ENCODE results near the gene STOML2. TPM values are rescaled to one million over a fixed set of nuclear protein-coding genes. Genes with fewer than 3 reads are reported as not detected.
A peak's percentile ranks its signal among the peaks of the same experiment; 100 is the strongest.

STOML2 gene
- total RNA-seq, 4 donors from 2014 or later: 67.2 to 97.7 (median 93.7) TPM

DNA sequence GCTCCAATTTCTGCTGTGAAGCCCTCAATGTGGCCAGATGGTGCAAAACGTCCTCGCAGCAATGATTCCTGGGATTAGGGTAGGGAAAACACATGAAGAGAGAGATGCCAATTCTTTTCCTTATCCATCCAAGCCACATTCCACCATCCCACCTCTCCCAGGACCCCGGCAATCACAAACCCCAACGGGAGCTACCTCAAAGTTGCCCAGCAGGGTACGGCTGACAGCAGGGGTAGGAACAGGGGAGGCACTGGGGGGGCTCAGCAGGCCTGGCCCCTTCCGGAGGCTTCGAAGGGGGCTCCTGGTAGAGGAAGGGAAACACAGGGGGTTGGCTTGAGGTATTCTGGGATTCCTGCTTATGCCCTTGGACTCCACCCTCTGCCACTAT lies 3.4 kb upstream of the STOML2 start:
- DNase-seq (ENCODE audit: low spot score in 2 of 2): no peak
- Histone ChIP-seq H3K9me3 (no peaks in the 10 kb centered on the region), H3K27ac (no peak overlapping the region), H3K36me3 (peaks cover 0 to 55% (median 16%) of the 10 kb centered on the region in 3 donors), H3K27me3 (no peaks in the 10 kb centered on the region), H3K4me3 (no peak overlapping the region), H3K4me1 (peaks cover 0 to 47% (median 28%) of the 10 kb centered on the region in 4 donors)
- TF ChIP-seq, protein P1, sequence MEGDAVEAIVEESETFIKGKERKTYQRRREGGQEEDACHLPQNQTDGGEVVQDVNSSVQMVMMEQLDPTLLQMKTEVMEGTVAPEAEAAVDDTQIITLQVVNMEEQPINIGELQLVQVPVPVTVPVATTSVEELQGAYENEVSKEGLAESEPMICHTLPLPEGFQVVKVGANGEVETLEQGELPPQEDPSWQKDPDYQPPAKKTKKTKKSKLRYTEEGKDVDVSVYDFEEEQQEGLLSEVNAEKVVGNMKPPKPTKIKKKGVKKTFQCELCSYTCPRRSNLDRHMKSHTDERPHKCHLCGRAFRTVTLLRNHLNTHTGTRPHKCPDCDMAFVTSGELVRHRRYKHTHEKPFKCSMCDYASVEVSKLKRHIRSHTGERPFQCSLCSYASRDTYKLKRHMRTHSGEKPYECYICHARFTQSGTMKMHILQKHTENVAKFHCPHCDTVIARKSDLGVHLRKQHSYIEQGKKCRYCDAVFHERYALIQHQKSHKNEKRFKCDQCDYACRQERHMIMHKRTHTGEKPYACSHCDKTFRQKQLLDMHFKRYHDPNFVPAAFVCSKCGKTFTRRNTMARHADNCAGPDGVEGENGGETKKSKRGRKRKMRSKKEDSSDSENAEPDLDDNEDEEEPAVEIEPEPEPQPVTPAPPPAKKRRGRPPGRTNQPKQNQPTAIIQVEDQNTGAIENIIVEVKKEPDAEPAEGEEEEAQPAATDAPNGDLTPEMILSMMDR (IDR thresholded peaks at IDR 0.05): no peak
- TF ChIP-seq EP300 (IDR thresholded peaks at IDR 0.05) (no peak), POLR2A (IDR thresholded peaks at IDR 0.05) (no peak)
- 89 to 93% methylated on average over 7 of the region's 7 CpGs for WGBS, 2 donors

DNA sequence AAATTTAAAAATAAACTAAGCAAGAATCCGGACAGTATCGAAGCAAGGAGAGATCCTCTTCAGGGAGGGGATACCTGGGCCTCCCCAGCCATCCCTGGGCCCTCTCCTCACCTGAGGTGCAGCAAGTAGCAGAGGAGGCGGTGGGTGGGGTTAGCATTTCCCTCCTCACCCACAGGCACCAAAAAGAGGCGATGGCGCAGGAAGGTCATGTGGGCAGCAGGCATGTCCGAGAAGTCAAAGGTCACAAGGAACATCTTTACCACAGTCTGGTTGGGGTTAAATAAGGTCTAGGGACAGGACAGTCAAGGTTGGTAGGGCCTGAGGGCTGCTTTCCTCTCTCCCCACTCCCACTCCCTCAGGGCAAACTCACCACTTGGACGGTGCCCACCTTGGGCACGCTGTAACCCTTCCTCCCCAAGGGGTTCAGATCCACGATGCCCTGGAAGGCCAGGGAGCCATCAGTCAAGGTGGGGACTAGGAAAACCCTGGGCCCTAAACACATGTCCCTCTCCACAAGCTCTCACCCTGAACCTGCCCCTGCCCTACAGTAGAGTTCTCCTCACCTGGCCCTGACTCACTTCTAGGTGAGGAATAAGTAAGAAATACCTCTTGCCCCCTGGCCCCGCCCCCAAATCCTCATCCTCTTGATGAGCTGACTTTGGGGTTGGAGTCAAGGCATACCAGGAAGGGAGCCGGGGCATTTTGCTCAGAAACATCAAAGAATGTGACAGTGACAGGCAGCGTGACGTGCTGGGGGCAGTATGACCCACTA lies 2.8 kb upstream of the STOML2 start:
- Histone ChIP-seq H3K36me3 (peaks cover 0 to 61% (median 16%) of the 10 kb centered on the region in 3 donors), H3K27ac (no peak overlapping the region), H3K9me3 (no peaks in the 10 kb centered on the region), H3K4me1 (peaks cover 0 to 48% (median 24%) of the 10 kb centered on the region in 4 donors), H3K4me3 (no peak overlapping the region), H3K27me3 (no peaks in the 10 kb centered on the region)
- no peak for DNase-seq (ENCODE audit: low spot score in 2 of 2)
- WGBS, 2 donors: 85 to 89% methylated on average over 12 to 13 of the region's 13 CpGs
- TF ChIP-seq, protein P1 (IDR thresholded peaks at IDR 0.05): no peak
- TF ChIP-seq EP300 (IDR thresholded peaks at IDR 0.05): no peak
- no peak for TF ChIP-seq POLR2A (IDR thresholded peaks at IDR 0.05)

DNA sequence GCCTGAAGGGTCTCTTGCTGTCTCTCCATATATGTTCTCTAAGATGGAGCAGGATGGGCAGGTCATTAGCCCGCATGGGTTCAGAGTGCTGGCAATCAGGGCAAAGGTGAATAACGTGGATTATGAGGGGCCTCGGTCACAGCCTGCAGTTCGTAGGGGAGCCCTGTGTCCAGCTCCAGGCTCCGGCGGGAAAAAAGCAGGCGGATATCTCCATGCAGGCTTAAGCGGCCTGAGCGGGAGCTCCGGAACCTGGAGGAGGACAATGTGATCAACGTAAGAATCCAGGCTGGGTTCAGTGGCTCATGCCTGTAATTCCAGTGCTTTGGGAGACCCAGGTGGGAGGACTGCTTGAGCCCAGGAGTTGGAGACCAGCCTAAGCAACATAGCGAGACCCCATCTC lies 2.2 kb upstream of the STOML2 start:
- TF ChIP-seq EP300 (IDR thresholded peaks at IDR 0.05): no peak
- TF ChIP-seq, protein P1 (IDR thresholded peaks at IDR 0.05): no peak
- TF ChIP-seq POLR2A (IDR thresholded peaks at IDR 0.05): no peak
- Histone ChIP-seq H3K4me1 (peaks cover 0 to 42% (median 18%) of the 10 kb centered on the region in 4 donors), H3K27me3 (no peaks in the 10 kb centered on the region), H3K27ac (no peak overlapping the region), H3K36me3 (peaks cover 0 to 67% (median 16%) of the 10 kb centered on the region in 3 donors), H3K9me3 (no peaks in the 10 kb centered on the region), H3K4me3 (no peak overlapping the region)
- WGBS, 2 donors: 90 to 93% methylated on average over 12 of the region's 12 CpGs
- DNase-seq (ENCODE audit: low spot score in 2 of 2): no peak

DNA sequence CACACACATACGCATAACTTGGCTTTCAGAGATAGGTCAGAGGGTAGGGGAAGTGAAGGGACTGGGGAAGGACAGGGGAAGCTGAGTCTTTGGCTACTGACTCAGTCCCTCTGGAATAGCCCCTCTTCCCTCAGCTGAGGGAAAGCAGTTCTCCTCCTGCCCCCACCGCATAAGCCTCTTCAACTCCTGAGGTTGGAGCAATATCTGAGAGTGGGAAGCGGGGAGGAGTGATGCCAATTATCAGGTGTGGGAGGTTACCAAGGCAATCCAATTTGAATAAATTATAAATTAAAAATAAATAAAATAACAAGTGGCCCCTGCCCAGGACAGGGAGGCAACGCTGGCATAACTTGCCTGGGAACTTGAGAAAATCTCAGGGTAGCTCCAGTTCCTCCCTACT lies 1.7 kb upstream of the STOML2 start:
- Histone ChIP-seq H3K27me3 (no peaks in the 10 kb centered on the region), H3K9me3 (no peaks in the 10 kb centered on the region), H3K27ac (no peak overlapping the region), H3K4me3 (no peak overlapping the region), H3K36me3 (peaks cover 0 to 73% (median 16%) of the 10 kb centered on the region in 3 donors), H3K4me1 (peaks cover 0 to 36% (median 14%) of the 10 kb centered on the region in 4 donors)
- no peak for DNase-seq (ENCODE audit: low spot score in 2 of 2)
- no peak for TF ChIP-seq POLR2A (IDR thresholded peaks at IDR 0.05)
- TF ChIP-seq, protein P1 (IDR thresholded peaks at IDR 0.05): no peak
- no peak for TF ChIP-seq EP300 (IDR thresholded peaks at IDR 0.05)
- WGBS, 2 donors: 89 to 91% methylated on average over 4 of the region's 4 CpGs

DNA sequence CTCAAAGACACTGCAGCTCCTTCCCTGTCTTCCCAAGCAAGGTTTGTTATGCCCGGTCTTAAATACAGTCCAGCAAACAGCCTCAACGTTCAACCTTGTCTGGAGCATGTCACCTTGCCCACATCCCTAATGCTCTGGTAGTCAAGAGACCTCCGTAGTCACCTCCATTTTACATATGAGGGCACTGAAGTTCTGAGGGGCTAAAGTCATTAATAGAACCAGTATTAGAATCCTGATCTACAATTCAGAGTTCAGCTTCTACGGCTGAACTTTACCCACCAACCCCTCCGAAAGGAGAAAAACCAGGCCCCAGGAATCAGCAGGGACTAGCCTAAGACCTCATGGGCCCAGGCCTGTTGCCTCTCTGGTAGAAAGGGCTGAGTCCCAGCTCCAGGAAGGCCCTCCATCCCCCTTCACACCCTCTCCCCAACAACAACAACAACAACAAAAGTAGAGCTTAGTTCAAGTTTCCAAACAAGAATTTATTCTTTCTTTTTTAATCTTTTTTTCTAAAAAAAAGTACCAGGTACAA lies 795 bp upstream of the STOML2 start:
- DNase-seq (ENCODE audit: low spot score in 2 of 2): no peak
- Histone ChIP-seq H3K27me3 (no peaks in the 10 kb centered on the region), H3K4me1 (peaks cover 0 to 29% (median 14%) of the 10 kb centered on the region in 4 donors), H3K4me3 (peak overlapping the region; percentile 49 to 92 (median 68)), H3K27ac (peak overlapping the region; percentile 80 to 93 (median 90)), H3K9me3 (no peaks in the 10 kb centered on the region), H3K36me3 (peaks cover 0 to 76% (median 16%) of the 10 kb centered on the region in 3 donors)
- TF ChIP-seq, protein P1 (IDR thresholded peaks at IDR 0.05): no peak
- TF ChIP-seq EP300 (IDR thresholded peaks at IDR 0.05) (no peak), POLR2A (IDR thresholded peaks at IDR 0.05) (no peak)
- 15 to 19% methylated on average over 5 of the region's 5 CpGs for WGBS, 2 donors
